ENCODE results near the gene ITIH6. TPM values are rescaled to one million over a fixed set of nuclear protein-coding genes. Genes with fewer than 3 reads are reported as not detected.
"Not testable (repeated sequence)": the region's sequence is repeated elsewhere in the genome, so short reads cannot be mapped to it uniquely, and the experiment has no call there.

Gene ITIH6
- total and polyA plus RNA-seq, 12 donors: not detected

DNA sequence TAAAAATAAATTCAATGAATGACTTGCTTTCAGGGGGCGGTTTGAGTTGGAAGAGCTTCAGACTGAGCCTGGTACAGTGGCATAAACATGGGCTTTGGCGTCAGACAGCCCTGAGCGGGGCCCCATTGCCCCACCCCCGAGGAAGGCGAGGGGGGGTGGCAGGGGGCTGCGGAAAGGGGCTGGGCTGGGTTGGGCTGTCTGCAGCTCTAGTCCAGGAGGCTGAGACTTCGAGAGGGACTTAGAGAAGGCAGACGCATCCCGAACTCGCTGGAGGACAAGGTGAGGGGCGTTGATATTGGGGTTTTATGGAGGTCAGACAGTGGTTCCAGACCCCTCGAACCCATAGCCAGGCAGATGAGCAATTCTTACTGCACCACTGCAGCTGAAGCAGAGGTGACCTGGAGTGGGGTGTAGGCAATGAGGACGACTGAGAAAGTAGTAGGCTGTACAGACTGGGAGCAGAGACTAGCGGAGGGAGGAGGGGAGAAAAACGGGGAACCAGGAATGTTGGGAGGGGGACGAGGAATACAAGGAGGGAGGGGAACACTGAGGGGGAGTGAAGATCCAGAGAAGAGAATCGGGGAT lies 9.6 kb upstream of the ITIH6 start, which contains the start of gene MAGED2:
TSS of gene MAGED2 (plus strand) at position 222 of the 585 bp plus-strand sequence. CDS start 1,587 bp downstream, outside the sequence.
- Histone ChIP-seq H3K4me1 (peaks cover 0 to 16% (median 7%) of the 10 kb centered on the region in 9 donors), H3K9me3 (no peaks in the 10 kb centered on the region), H3K4me3 (peak within 1 kb of the TSS; percentile 47 to 84 (median 72)), H3K27me3 (peaks cover 0 to 4% (median 0%) of the 10 kb centered on the region in 7 donors), H3K36me3 (peaks cover 0 to 33% (median 10%) of the 10 kb centered on the region in 9 donors), H3K27ac (peak within 1 kb of the TSS; percentile 65 to 94 (median 92))
- intact Hi-C loops (cut with DNase I): loop anchor here in 4 of 10 donors (5.0 to 10.0 kb wide), 4 partner anchors 163 to 763 kb away; partner anchors contain the start of genes APEX2 (in 1 of the 4) and PHF8 (in 1 of the 4)
- TF ChIP-seq, protein P1, sequence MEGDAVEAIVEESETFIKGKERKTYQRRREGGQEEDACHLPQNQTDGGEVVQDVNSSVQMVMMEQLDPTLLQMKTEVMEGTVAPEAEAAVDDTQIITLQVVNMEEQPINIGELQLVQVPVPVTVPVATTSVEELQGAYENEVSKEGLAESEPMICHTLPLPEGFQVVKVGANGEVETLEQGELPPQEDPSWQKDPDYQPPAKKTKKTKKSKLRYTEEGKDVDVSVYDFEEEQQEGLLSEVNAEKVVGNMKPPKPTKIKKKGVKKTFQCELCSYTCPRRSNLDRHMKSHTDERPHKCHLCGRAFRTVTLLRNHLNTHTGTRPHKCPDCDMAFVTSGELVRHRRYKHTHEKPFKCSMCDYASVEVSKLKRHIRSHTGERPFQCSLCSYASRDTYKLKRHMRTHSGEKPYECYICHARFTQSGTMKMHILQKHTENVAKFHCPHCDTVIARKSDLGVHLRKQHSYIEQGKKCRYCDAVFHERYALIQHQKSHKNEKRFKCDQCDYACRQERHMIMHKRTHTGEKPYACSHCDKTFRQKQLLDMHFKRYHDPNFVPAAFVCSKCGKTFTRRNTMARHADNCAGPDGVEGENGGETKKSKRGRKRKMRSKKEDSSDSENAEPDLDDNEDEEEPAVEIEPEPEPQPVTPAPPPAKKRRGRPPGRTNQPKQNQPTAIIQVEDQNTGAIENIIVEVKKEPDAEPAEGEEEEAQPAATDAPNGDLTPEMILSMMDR (IDR thresholded peaks at IDR 0.05): no peak
- peak; percentile 43 to 78 (median 72) for ATAC-seq
- WGBS, 2 donors: 0 to 1% methylated on average over 16 to 17 of the region's 17 CpGs
- DNase-seq: peak; percentile 27 to 38

DNA sequence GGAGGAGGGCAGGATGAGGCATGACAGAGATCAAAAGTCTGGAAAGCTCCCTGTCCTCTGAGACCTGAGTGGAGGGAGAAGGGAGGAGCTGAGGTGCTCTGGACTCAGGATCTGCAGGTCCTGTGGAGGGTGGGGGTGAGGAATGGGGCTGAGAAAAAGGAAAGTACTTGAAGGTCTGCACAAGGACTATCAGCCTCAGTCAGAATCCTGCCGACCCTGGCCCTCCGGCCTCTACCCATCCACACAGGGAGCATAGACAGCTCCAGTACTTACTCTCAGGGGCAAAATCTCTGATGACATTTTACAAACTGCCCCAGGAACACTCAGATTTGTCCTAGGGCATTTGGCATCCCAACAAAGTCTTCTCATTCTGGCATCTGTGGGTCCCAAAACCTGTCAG lies 991 bp upstream of the ITIH6 start:
- intact Hi-C loops (cut with DNase I): no loop called here
- no peaks in the 10 kb centered on the region for H3K4me1 ChIP-seq
- H3K36me3 ChIP-seq: no peaks in the 10 kb centered on the region
- no peak overlapping the region for H3K27ac ChIP-seq
- H3K27me3 ChIP-seq: peaks cover 0 to 16% (median 0%) of the 10 kb centered on the region in 7 donors
- H3K9me3 ChIP-seq: no peaks in the 10 kb centered on the region
- DNase-seq (no peak), ATAC-seq (no peak)
- no peak overlapping the region for H3K4me3 ChIP-seq
- WGBS, 2 donors: 82 to 92% methylated on average over 2 of the region's 2 CpGs
- TF ChIP-seq, protein P1 (IDR thresholded peaks at IDR 0.05): no peak

DNA sequence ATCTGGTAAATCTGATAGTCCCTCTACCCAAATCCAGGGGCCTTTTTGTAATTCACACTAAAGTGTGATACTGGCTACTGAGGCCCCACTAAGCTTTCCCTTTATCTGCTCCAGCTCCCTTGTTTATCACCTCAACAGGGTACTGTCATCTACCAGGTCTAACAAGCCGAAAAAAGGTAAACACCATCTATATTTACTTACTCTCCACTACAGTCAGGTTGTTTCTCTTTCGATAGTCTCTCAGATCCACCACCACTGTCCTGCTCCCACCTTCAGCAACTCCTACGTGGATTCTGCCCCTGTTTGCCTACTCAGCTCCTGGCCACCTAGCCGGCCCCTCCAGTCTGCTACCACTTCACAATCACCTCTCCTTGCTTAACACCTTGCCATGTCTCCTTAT lies 3.3 kb downstream of the ITIH6 start:
- DNase-seq (no peak), ATAC-seq (no peak)
- H3K9me3 ChIP-seq: no peaks in the 10 kb centered on the region
- 73 to 79% methylated on average over 4 of the region's 4 CpGs for WGBS, 2 donors
- H3K4me1 ChIP-seq: no peaks in the 10 kb centered on the region
- intact Hi-C loops (cut with DNase I): no loop called here
- no peak overlapping the region for H3K27ac ChIP-seq
- TF ChIP-seq, protein P1 (IDR thresholded peaks at IDR 0.05): no peak
- H3K4me3 ChIP-seq: no peak overlapping the region
- H3K27me3 ChIP-seq: peaks cover 0 to 25% (median 0%) of the 10 kb centered on the region in 7 donors
- no peaks in the 10 kb centered on the region for H3K36me3 ChIP-seq

DNA sequence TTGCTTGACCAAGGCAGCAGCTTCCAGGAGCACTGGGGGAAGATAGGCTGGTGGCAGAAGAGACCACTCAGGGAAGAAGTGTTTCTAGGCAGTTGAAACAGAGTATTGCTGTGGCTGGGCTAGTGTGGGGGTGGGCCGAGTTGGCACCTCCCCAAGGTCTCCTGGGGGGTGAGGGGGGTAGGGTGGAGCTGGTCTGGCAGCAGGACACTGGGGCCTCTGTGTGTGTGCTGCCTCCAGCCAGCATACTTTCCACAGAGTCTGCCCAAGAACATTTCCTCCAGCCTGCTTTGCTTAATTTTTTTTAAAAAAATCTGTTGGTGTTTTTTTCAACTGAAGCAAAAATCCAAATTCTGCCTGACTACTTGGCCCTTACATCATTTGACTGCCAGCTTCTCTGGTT lies 4.0 kb downstream of the ITIH6 start:
- TF ChIP-seq, protein P1 (IDR thresholded peaks at IDR 0.05): no peak
- Histone ChIP-seq H3K4me1 (no peaks in the 10 kb centered on the region), H3K9me3 (no peaks in the 10 kb centered on the region), H3K27ac (no peak overlapping the region), H3K4me3 (no peak overlapping the region), H3K36me3 (no peaks in the 10 kb centered on the region), H3K27me3 (peaks cover 0 to 25% (median 0%) of the 10 kb centered on the region in 7 donors)
- peak in 4 of 8 donors; percentile 47 to 77 (median 56) for ATAC-seq
- no peak for DNase-seq
- intact Hi-C loops (cut with DNase I): no loop called here
- 7 to 50% methylated on average over 1 of the region's 1 CpG for WGBS, 2 donors

DNA sequence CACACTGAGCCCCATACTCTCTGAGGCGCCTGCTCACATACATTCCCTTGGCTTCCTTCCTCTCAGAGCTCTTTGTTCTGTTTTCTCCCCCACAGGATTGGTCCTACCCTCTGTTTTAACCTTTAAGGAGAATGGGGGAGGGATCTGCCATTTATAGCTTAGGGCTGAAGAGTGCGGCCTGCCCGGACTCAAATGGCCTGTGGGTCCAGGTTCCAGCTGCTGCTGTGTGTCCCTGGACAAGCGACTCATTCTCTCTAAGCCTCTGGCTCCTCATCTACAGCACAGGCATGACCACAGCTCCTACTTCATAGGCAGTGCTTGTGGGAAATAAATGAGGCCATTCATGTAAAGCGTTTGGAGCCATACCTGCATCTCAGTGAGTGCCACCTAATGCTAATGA lies 8.7 kb downstream of the ITIH6 start:
- ATAC-seq; intact Hi-C loops (cut with DNase I); H3K36me3 ChIP-seq; H3K27ac ChIP-seq; H3K4me1 ChIP-seq; H3K4me3 ChIP-seq; DNase-seq; H3K9me3 ChIP-seq: not testable (repeated sequence)
- H3K27me3 ChIP-seq: peaks cover 0 to 22% (median 0%) of the 10 kb centered on the region in 7 donors
- 32 to 50% methylated on average over 4 of the region's 5 CpGs for WGBS, 2 donors

Measured in heart right ventricle (tissue), 16 donors.